HCT116 (cell line): ENCODE data around the gene MADD.

ENCODE experiments used
- CEBPB ChIP-seq: IDR thresholded peaks from 2 replicates; pipeline ENCODE4 v1.6.1; 2012; ENCODE audit warnings: low read depth
- CTCF ChIP-seq, 3 experiments: fragments of 200-600 bp in 1 of 3; sonication (generic) in 1 of 3; IDR thresholded peaks in 2 of 3; conservative IDR thresholded peaks in 1 of 3; 2 replicates each; pipeline ENCODE4 v1.5.1; 2012 to 2017; ENCODE audit warnings: low read depth in 2 of 3, low read length in 2 of 3, antibody characterized with exemption in 1 of 3, borderline replicate concordance in 1 of 3, control low read depth in 1 of 3, mild to moderate bottlenecking in 1 of 3, mixed read lengths in 1 of 3, mixed run types in 1 of 3, moderate library complexity in 1 of 3; ENCODE audit not compliant: insufficient read depth in 1 of 3
- EGR1 ChIP-seq: IDR thresholded peaks from 2 replicates; pipeline ENCODE4 v1.6.1; 2012; ENCODE audit warnings: low read depth
- EZH2phosphoT487 ChIP-seq: fragments of 200-600 bp; IDR thresholded peaks from 2 replicates; pipeline ENCODE4 v1.6.1; 2018; ENCODE audit warnings: antibody characterized with exemption, borderline replicate concordance
- JUND ChIP-seq: IDR thresholded peaks from 2 replicates; pipeline ENCODE4 v1.6.1; 2012
- POLR2A ChIP-seq: IDR thresholded peaks from 2 replicates; pipeline ENCODE4 v1.7.0; 2011; ENCODE audit warnings: borderline replicate concordance; ENCODE audit not compliant: insufficient read depth, insufficient read length; ENCODE audit errors: extremely low read depth
- SIN3A ChIP-seq: IDR thresholded peaks from 2 replicates; pipeline ENCODE4 v1.6.1; 2012; ENCODE audit warnings: low read depth
- SP1 ChIP-seq: IDR thresholded peaks from 2 replicates; pipeline ENCODE4 v1.6.1; 2012; ENCODE audit warnings: low read depth
- TCF7L2 ChIP-seq: IDR thresholded peaks from 2 replicates; pipeline ENCODE4 v1.7.0; 2011; ENCODE audit warnings: borderline replicate concordance, inconsistent platforms; ENCODE audit not compliant: insufficient read depth, insufficient read length; ENCODE audit errors: extremely low read depth
- YY1 ChIP-seq: IDR thresholded peaks from 2 replicates; pipeline ENCODE4 v1.6.1; 2011; ENCODE audit warnings: low read length, low read depth, moderate library complexity, mild to moderate bottlenecking; ENCODE audit not compliant: insufficient replicate concordance; ENCODE audit errors: extremely low read depth
- ZNF274 ChIP-seq: fragments of 200-500 bp; sonication (Bioruptor generic); IDR thresholded peaks from 2 replicates; pipeline ENCODE4 v1.6.1; 2014; ENCODE audit warnings: mild to moderate bottlenecking, low read depth, low read length, inconsistent platforms
- TF ChIP-seq, protein P1 (sequence below): IDR thresholded peaks from 2 replicates; pipeline ENCODE4 v1.6.1; 2012; ENCODE audit warnings: low read depth

DNA sequence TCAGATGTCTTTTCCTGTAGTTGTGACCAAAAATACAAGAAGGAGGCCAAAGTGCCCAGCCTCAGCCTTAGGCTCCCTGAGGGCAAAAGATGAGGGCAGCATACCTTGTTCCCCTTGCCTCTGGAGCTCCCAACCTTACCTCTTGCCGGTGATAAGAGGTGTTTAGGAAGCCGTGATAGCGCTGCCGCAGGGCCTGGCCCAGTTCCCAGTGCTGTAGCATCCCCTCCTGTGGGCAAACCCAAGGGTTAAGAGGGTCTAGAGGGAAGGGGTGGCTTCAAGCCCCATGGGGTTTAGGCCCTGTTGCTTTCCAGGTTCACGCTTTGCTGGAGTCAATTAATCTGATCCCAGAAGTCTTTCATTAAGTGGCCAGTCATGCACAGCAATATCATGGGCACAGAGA, 22.4 kb upstream of the MADD start:
- TF ChIP-seq CEBPB (no peak), CTCF (IDR thresholded peaks at IDR 0.05 in 2 of 3, conservative IDR thresholded peaks at IDR 0.05 in 1 of 3; ENCODE audit: borderline replicate concordance in 1 of 3, insufficient read depth in 1 of 3, low read depth in 2 of 3, low read length in 2 of 3) (no peak), ZNF274 (no peak), EZH2phosphoT487 (no peak), TCF7L2 (no peak), EGR1 (no peak), JUND (no peak), SIN3A (no peak), POLR2A (no peak), SP1 (no peak), YY1 (no peak)
- TF ChIP-seq, protein P1, sequence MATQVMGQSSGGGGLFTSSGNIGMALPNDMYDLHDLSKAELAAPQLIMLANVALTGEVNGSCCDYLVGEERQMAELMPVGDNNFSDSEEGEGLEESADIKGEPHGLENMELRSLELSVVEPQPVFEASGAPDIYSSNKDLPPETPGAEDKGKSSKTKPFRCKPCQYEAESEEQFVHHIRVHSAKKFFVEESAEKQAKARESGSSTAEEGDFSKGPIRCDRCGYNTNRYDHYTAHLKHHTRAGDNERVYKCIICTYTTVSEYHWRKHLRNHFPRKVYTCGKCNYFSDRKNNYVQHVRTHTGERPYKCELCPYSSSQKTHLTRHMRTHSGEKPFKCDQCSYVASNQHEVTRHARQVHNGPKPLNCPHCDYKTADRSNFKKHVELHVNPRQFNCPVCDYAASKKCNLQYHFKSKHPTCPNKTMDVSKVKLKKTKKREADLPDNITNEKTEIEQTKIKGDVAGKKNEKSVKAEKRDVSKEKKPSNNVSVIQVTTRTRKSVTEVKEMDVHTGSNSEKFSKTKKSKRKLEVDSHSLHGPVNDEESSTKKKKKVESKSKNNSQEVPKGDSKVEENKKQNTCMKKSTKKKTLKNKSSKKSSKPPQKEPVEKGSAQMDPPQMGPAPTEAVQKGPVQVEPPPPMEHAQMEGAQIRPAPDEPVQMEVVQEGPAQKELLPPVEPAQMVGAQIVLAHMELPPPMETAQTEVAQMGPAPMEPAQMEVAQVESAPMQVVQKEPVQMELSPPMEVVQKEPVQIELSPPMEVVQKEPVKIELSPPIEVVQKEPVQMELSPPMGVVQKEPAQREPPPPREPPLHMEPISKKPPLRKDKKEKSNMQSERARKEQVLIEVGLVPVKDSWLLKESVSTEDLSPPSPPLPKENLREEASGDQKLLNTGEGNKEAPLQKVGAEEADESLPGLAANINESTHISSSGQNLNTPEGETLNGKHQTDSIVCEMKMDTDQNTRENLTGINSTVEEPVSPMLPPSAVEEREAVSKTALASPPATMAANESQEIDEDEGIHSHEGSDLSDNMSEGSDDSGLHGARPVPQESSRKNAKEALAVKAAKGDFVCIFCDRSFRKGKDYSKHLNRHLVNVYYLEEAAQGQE: no peak
